ENCODE results near the gene KNSTRN.

- TF ChIP-seq POLR2A (IDR thresholded peaks at IDR 0.05; ENCODE audit: low read depth, low read length) (no peak), MAX (IDR thresholded peaks at IDR 0.05; ENCODE audit: insufficient read depth, insufficient read length) (peak; percentile 42), POLR2AphosphoS5 (IDR thresholded peaks at IDR 0.05; ENCODE audit: insufficient read depth, low read depth, low read length) (peak; percentile 80), CTCF (IDR thresholded peaks at IDR 0.05; ENCODE audit: extremely low read depth in 1 of 2, insufficient read depth in 1 of 2, low read depth in 1 of 2, low read length in 2 of 2) (peak; percentile 86 to 98), EZH2 (IDR thresholded peaks at IDR 0.05; ENCODE audit: borderline replicate concordance, low read depth, low read length, severe bottlenecking) (no peak), JUN (IDR thresholded peaks at IDR 0.05; ENCODE audit: borderline replicate concordance, insufficient read depth, insufficient read length, low read depth) (no peak), GATA2 (IDR thresholded peaks at IDR 0.05; ENCODE audit: insufficient read depth, insufficient read length, low read depth, low read length) (no peak)
These were observed 14.6 kb upstream of the KNSTRN start for GRCh38 chr15:40367686-40368611.
